Measurements from ENCODE around the gene OSBP2.
A peak's percentile ranks its signal among the peaks of the same experiment; 100 is the strongest.

Gene OSBP2

GRCh38 chr22:30754971-30755758 lies 60.5 kb downstream of the OSBP2 start:
- peak; percentile 44 for DNase-seq (ENCODE audit: low read depth)
- TF ChIP-seq, protein P1, sequence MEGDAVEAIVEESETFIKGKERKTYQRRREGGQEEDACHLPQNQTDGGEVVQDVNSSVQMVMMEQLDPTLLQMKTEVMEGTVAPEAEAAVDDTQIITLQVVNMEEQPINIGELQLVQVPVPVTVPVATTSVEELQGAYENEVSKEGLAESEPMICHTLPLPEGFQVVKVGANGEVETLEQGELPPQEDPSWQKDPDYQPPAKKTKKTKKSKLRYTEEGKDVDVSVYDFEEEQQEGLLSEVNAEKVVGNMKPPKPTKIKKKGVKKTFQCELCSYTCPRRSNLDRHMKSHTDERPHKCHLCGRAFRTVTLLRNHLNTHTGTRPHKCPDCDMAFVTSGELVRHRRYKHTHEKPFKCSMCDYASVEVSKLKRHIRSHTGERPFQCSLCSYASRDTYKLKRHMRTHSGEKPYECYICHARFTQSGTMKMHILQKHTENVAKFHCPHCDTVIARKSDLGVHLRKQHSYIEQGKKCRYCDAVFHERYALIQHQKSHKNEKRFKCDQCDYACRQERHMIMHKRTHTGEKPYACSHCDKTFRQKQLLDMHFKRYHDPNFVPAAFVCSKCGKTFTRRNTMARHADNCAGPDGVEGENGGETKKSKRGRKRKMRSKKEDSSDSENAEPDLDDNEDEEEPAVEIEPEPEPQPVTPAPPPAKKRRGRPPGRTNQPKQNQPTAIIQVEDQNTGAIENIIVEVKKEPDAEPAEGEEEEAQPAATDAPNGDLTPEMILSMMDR (IDR thresholded peaks at IDR 0.05; ENCODE audit: control insufficient read depth, extremely low read depth, insufficient read depth) = peak; percentile 71

DNA sequence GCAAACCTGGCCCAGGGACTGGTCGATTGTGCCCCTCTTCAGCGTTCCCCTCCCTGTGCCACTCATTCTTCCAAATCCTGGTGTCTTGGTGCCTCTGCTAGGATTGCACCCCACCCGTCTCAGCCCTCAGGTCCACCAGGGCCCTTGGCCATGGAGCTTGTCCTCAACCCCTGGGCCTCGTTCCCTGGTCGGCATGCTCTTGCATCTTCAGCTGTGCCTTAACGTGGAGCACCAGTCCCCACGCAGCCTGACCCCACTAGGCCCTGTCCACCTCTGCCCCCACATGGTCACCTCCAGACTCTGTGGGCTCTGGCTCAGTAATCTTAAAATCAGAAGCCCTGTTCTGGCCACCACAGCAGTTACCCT lies 61.1 kb downstream of the OSBP2 start:
- TF ChIP-seq, protein P1 (IDR thresholded peaks at IDR 0.05; ENCODE audit: control insufficient read depth, extremely low read depth, insufficient read depth) = no peak
- H3K4me3 ChIP-seq (ENCODE audit: low read depth, low read length) = no peak overlapping the region
- no peak for DNase-seq (ENCODE audit: low read depth)

More at GRCh38 chr22:30754971-30755758, 60.5 kb downstream of the OSBP2 start:
- no peak overlapping the region for H3K4me3 ChIP-seq (ENCODE audit: low read depth, low read length)

DNA sequence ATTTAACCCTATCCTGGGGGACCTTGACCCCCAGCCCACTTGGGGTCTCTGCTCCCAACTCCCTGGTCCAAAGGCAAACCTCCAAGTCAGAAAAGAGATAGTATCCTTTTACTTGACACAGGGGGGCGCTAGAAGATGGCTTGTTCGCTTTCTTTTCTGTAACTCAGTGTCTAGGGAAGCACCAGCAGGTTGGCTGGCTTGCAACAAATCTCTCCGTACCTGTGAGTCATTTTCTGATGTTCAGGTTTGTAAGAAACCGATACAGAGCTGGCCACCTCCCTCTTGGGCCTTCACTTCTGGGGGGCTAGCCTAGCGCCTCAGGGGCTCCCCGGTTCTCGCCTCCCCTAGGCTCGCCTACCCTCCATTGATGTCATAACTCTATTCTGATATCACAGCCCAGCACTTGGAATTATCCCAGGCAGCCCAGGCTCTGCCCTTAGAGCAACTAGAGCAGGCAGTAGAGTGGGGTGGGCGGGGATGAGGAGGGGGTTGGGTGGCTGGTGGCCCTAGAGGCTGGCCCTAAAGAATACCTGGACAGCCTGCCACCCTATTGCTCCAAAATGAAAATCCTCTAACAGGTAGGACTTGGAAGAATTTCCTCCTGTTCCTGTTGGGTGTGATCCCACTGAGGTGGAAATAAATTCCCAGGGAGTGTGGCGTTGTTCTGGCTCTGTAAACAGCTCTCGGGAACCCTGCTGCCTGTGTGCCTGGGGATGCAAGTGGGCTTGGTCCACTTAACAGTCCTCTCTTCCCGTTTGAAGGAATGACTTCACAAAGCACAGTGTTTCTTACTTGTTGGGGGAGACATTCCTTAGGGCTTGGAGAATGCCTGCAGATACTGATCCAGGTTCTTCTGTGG lies 69.4 kb downstream of the OSBP2 start:
- peak; percentile 76 for DNase-seq (ENCODE audit: low read depth)

GRCh38 chr22:30767661-30768060 lies 73.0 kb downstream of the OSBP2 start:
- no peak overlapping the region for H3K4me3 ChIP-seq (ENCODE audit: low read depth, low read length)
- DNase-seq (ENCODE audit: low read depth) = no peak
- TF ChIP-seq, protein P1 (IDR thresholded peaks at IDR 0.05; ENCODE audit: control insufficient read depth, extremely low read depth, insufficient read depth) = no peak

More for the DNA sequence above, 69.4 kb downstream of the OSBP2 start:
- no peak overlapping the region for H3K4me3 ChIP-seq (ENCODE audit: low read depth, low read length)
- TF ChIP-seq, protein P1 (IDR thresholded peaks at IDR 0.05; ENCODE audit: control insufficient read depth, extremely low read depth, insufficient read depth) = peak; percentile 73

DNA sequence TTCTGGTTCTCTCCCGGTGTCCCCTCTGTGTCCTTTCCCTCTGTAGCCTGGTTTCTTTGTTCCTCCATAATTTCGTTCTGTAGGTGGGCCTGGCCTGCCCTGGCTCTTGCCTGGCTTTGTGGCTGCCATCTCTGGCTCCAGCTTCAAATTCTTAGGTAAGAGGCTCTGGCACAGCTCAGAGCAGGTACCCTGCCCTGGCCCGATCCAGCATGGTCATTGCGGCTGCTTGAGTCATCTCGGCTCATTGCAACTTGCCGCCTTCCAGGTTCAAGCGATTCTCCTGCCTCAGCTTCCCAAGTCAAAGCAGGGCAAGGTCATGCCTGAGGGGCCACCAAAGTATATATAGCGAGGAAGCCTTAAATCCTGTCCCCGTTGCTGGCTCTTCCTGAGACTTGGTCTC lies 76.0 kb downstream of the OSBP2 start:
- no peak for DNase-seq (ENCODE audit: low read depth)
- no peak overlapping the region for H3K4me3 ChIP-seq (ENCODE audit: low read depth, low read length)
- TF ChIP-seq, protein P1 (IDR thresholded peaks at IDR 0.05; ENCODE audit: control insufficient read depth, extremely low read depth, insufficient read depth) = no peak

DNA sequence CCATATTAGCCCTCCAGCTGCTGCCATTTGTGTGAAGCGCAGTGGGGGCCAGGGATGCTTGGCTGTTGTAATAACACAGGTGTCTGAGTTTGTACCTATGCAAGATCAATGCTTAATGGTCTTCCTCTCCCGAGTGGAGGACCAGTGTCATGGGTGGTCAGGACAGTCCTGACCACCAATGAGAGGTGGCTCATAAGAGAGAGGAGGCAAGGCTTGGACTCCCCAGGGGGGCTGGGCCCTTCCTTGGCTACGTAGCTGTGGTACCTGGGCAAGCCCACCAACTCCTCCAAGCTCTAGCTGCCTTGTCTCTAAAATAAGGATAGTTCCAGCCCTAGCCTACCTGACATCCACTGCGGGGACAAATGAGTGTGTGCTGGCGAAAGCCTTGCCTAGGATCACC lies 79.2 kb downstream of the OSBP2 start:
- TF ChIP-seq, protein P1 (IDR thresholded peaks at IDR 0.05; ENCODE audit: control insufficient read depth, extremely low read depth, insufficient read depth) = no peak
- no peak overlapping the region for H3K4me3 ChIP-seq (ENCODE audit: low read depth, low read length)
- no peak for DNase-seq (ENCODE audit: low read depth)
